Measurements from ENCODE around the gene CPT1C. TPM values are rescaled to one million over a fixed set of nuclear protein-coding genes. Genes with fewer than 3 reads are reported as not detected.

Gene CPT1C
- total RNA-seq (2014; rRNA removed; shearing (Covaris generic)), result 21.1 and 26.7 TPM in 2 replicates

DNA sequence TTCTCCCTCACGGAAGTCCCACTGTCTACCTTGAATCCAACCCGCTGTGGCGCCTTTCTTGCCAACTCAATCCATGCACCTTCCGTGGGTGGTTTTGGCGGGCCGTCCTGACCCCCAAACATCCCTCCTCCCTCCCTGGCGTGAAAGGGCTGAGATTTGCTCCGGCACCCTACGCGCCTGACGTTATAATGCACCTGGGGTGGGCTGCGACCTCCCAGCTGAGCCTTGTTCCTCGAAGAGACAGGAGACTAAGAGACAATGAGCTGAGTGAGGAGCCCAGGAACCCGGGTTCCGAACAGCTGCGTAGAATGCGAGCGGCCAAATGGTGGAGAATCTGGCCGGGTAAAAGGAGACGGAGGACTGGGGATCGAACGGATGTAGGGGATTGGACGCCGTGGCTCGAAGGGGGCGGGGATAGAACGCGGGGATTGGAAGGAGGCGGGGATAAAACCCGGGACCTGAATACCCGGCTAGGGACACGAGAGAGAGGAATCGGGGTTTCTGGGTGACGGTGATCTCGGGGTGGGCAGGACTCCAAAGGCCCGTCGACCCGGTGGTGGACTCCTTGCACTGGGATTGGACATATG, at the start of gene CPT1C:
Gene CPT1C (plus strand): TSS at position 461 of the 587 bp plus-strand sequence. CDS start 1,137 bp downstream, outside the sequence.
- peak; percentile 91 for DNase-seq (ENCODE audit: low read depth)

DNA sequence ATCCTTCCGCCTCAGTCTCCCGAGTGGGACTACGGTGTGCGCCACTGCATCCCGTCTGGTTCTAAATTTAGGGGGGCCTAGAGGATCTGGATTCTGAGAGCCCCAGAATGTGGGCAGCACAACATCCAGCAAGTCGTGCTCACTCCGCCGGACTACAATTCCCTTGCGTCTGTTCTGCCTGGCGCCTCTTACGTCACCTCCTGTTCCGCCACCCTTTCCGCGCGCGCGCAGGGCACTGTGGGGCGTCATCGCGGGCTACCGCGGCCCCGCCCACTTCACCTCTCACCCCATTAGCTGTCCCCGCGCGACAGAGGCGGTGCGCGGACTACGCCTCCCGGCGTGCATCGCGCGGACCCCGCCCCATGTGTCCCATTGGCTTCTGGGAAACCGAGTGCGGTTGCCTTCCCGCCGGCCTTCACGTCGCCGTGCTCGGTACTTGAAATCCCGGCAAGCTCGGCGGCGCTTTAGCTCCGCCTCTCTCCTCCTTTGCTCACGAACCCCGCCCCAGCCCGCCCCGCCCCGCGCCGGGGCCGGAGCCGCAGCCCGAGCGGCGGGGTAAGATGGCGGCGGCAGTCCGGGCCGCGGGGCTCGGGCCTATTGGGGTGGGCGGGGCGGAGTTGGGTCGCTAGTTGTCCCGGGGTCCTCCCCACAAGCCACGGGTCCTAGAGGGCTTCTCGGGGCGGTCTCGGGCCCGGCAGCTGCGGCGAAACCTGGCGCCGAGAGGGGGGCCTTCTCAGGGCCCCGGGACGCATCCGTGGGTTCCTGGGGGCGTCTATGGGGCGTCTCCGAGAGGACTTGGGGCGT, 49.0 kb upstream of the CPT1C start, which contains the start of gene SCAF1:
Gene SCAF1 (plus strand): TSS at position 522 of the 804 bp plus-strand sequence. CDS start 2,818 bp downstream, outside the sequence.
- DNase-seq (ENCODE audit: low read depth), result peak; percentile 99

DNA sequence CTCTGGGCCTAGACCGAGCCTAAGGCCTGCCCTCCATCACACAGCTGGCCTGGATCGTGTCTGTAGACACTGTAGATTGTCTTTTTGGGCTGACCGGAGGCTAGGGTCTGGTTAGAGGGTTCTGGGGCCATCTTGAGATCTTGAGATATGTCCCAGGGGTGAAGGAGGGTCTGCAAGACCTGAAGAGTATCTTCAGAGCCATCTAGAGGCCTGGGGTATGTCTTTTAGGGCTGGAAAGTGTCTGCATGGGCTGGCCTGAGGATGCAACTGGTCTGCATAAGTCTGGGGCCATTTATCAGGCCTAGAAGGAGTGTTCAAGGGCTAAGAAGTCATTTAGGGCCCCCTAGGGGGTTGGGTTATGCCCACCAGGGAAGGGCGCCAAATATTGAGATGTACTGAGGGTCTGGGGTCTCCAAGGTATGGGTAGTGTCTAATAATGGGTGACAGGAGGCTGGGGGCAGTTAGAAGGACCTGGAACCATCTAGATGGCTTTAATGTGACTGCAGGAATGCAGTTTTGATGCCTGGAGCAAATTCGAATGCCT, 48.4 kb upstream of the CPT1C start:
- DNase-seq (ENCODE audit: low read depth), result no peak

- no peak for DNase-seq (ENCODE audit: low read depth)
Observed at GRCh38 chr19:49643466-49643865, 47.5 kb upstream of the CPT1C start.

DNA sequence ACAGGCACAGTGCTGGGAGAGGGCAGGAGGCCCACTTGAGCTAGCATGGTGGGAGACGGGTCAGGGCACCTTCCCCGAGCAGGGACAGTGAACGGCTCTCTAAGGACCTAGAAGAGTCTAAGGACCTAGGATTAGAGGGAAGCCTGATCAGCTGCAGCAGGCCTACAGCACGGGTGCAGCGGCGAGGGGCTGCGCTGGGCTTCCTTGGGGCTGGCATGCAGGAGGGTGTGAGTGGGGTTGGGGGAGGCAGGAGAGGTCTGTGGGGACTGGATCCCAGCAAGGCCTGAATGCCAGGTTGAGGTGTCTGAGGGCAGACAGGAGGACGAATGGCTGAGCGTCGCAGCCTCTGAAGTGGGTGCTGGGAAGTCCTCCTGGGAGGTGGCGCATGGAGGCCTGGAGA, 45.3 kb upstream of the CPT1C start:
- DNase-seq (ENCODE audit: low read depth), result no peak

DNA sequence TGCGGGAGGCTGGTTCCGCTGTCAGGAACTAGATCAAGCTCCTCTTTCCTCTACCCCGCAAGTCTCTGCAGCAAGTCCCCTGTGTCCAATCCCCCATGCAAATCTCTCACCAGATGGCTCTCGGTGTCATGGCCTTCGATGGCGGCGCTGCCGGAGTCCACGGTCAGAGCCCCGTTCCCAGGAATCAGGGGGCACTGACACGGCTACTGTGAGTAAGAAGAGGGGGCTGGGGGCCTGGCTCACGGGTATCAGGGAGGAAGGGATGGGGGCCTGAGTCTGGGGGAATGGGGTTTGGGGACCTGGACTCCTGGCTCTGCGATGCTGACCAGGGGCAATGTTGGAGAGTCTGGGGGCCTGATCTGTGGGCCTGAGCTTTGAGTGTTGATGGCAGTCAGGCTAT, 44.9 kb upstream of the CPT1C start:
- DNase-seq (ENCODE audit: low read depth), result no peak

GRCh38 chr19:49646586-49646985, 44.3 kb upstream of the CPT1C start:
- no peak for DNase-seq (ENCODE audit: low read depth)

- no peak for DNase-seq (ENCODE audit: low read depth)
Observed at GRCh38 chr19:49651029-49651819, 39.7 kb upstream of the CPT1C start.

- DNase-seq (ENCODE audit: low read depth), result no peak
Observed at GRCh38 chr19:49651820-49652550, 38.9 kb upstream of the CPT1C start.

GRCh38 chr19:49652551-49653465, 38.1 kb upstream of the CPT1C start:
- DNase-seq (ENCODE audit: low read depth), result no peak

GRCh38 chr19:49653466-49653806, 37.5 kb upstream of the CPT1C start:
- no peak for DNase-seq (ENCODE audit: low read depth)

- no peak for DNase-seq (ENCODE audit: low read depth)
Observed at GRCh38 chr19:49654581-49654980, 36.3 kb upstream of the CPT1C start.

DNA sequence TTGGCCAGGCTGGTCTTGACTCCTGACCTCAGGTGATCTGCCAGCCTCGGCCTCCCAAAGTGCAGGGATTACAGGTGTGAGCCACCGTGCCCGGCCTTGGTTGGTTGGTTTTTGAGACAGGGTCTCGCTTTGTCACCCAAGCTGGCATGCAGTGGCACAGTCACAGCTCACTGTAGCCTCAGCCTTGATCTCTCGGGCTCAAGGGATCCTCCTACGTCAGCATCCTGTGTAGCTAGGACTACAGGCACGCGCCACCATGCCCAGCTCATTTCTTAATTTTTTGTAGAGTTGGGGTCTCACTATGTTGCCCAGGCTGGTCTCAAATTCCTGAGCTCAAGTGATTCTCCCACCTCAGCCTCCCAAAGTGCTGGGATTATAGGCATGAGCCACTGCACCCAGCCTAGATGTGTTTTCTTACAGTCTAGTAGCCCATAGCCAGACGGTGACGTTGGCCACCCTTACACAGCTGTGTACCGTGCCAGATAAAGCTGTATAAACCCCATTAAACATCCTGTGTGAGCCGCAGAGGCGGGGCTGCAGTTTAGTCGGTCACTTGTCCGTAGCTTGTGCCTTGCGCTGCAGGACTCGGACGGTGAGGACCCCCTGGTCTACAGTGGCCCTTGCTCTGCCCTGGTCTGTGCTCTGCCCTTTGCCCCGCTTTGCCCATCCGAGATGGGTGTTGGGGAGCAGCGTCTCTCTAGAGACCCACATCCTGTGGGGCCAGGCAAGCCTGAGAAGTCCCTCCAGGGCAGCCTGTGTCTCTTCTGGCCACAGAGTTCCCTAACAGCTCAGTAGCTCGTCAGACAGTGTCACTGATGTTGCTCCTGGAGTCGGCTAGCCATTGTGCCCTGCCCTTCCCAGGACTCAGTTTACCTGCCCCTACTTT, 35.1 kb upstream of the CPT1C start:
- no peak for DNase-seq (ENCODE audit: low read depth)

DNA sequence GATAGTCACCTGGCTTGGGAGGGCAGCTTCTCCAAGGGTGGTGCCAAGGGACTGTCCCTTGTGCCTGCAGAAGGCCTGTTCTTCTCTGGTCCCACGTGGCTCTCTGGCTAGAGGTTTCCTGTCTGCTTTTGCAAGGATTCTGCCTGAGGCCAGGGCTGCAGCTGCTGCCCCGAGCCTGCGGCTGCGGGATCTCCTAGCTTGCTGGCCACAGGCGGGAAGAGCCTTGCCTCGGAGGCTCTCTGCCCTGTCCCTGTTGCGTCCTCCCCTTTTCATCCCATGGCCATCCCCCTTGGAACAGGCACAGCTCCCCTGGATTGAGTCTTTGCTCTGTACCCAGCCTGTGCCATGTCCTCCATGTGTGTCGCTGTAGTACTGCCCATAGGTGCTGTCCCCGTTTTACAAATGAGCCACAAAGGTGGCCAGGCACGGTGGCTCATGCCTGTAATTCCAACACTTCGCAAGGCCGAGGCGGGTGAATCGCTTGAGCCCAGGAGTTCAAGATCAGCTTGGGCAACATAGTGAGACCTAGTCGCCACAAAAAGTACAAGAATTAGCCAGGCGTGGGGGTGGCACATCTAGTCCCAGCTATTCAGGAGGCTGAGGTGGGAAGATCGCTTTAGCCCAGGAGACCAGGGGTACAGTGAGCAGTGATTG, 34.3 kb upstream of the CPT1C start:
- DNase-seq (ENCODE audit: low read depth), result no peak

DNA sequence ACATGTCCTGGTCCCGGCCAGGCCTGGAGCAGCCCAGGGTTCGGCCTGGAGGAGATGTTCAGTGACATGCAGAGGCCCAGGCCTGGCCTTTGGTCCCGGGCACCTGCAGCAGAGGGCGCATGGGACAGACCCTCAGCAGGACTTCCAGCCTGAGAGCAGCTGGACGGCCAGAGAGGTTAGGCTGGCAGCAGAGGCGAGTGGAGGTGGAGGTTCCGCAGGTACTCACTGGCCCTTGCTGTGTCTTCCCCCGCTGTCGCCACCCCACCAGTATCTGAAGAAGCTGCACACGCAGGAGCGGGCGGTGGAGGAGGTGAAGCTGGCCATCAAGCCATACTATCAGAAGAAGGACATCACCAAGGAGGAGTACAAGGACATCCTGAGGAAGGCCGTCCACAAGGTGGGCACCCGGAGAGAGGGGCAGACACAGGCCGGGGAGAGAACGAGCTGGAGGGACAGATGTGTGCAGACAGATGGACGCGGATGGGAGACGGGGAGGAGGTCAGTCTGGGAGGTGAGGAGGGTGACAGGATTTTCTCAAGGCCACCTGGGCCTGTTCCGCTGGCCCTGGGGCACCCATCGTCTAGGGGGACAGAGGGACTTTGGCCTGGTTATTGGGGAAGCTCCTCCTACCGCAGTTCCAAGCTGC, 33.3 kb upstream of the CPT1C start:
- DNase-seq (ENCODE audit: low read depth), result no peak

- no peak for DNase-seq (ENCODE audit: low read depth)
Observed at GRCh38 chr19:49658139-49658517, 32.8 kb upstream of the CPT1C start.

DNA sequence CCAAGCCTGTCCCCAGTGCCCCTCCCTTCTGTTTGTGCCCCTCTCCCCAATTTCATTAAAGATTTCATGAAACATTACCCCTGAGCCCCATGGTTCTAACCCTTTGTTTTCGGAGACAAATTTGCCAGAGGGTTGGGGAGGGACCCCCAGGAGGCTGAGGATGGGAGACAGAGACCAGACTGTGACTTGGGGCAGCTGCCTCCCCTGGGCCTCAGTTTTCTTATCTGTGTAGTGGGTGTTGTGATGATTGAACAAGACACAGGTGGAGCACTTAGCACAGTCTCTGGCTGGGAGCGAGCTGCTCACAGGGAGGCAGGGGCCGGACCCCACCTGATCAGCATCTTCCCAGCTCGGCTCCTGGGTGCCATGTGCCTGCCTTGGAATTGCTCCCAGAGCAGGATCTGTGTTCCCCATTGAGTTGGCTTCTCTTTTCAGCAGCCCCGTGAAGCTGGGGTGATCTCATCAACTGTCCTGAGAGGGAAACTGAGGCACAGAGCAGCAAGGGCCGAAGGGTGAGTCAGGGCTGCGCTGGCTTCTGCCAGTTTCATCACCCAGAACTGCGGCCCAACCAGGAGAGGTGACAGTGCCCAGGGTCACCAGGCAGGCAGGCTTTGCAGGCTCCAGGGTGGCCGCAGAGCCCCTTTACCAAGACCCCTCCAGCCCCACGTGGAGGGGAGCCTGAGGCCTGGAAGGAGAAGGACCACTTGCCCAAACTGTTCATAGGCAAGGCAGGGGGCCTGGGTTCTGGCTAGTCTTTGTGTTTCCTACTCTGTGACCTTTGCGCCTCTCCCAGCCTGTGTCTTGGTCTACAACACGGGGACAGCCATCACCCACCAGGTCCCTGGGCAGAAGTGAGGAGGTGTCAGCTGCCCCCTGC, 32.1 kb upstream of the CPT1C start:
- no peak for DNase-seq (ENCODE audit: low read depth)

Measured in M059J (cell line).